Measurements from ENCODE around the gene MSGN1.

The MSGN1 gene

DNA sequence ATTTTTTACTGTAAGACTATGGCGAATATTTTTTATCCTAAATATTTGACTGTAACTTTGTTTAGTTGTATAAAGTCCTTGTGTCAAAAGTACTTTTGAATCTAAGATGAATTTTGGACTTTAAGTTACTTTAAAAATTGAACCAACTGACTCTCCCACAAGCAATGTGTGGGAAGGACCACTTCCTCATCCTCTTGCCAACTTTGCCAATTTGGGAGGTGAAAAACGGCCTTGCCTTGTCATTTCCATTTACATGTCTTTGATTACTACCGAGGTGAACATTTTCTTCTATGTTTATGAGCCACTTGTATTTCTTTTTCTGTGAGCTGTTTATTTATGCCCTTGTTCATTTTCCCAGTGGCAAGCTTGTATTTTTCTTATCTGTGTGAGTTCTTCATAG is 12.8 kb upstream of the MSGN1 start:
- no peak for ATAC-seq
- TF ChIP-seq CSDC2 (CRISPR knock-in tag; IDR thresholded peaks at IDR 0.05) (no peak), PPARA (CRISPR knock-in tag; IDR thresholded peaks at IDR 0.05; ENCODE audit: borderline replicate concordance) (no peak)

- no peak for ATAC-seq
These were observed 11.9 kb upstream of the MSGN1 start for GRCh38 chr2:17804358-17804757.

GRCh38 chr2:17805166-17805565 is 11.1 kb upstream of the MSGN1 start:
- no peak for ATAC-seq
- TF ChIP-seq ESRRG (CRISPR knock-in tag; IDR thresholded peaks at IDR 0.05) (no peak), CSRNP3 (CRISPR knock-in tag; IDR thresholded peaks at IDR 0.05) (no peak), SNAI2 (CRISPR knock-in tag; IDR thresholded peaks at IDR 0.05) (no peak), GLIS3 (CRISPR knock-in tag; IDR thresholded peaks at IDR 0.05) (no peak)
- TF ChIP-seq, protein P1, sequence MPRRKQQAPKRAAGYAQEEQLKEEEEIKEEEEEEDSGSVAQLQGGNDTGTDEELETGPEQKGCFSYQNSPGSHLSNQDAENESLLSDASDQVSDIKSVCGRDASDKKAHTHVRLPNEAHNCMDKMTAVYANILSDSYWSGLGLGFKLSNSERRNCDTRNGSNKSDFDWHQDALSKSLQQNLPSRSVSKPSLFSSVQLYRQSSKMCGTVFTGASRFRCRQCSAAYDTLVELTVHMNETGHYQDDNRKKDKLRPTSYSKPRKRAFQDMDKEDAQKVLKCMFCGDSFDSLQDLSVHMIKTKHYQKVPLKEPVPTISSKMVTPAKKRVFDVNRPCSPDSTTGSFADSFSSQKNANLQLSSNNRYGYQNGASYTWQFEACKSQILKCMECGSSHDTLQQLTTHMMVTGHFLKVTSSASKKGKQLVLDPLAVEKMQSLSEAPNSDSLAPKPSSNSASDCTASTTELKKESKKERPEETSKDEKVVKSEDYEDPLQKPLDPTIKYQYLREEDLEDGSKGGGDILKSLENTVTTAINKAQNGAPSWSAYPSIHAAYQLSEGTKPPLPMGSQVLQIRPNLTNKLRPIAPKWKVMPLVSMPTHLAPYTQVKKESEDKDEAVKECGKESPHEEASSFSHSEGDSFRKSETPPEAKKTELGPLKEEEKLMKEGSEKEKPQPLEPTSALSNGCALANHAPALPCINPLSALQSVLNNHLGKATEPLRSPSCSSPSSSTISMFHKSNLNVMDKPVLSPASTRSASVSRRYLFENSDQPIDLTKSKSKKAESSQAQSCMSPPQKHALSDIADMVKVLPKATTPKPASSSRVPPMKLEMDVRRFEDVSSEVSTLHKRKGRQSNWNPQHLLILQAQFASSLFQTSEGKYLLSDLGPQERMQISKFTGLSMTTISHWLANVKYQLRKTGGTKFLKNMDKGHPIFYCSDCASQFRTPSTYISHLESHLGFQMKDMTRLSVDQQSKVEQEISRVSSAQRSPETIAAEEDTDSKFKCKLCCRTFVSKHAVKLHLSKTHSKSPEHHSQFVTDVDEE (CRISPR knock-in tag; IDR thresholded peaks at IDR 0.05): no peak
- TF ChIP-seq, protein P2, sequence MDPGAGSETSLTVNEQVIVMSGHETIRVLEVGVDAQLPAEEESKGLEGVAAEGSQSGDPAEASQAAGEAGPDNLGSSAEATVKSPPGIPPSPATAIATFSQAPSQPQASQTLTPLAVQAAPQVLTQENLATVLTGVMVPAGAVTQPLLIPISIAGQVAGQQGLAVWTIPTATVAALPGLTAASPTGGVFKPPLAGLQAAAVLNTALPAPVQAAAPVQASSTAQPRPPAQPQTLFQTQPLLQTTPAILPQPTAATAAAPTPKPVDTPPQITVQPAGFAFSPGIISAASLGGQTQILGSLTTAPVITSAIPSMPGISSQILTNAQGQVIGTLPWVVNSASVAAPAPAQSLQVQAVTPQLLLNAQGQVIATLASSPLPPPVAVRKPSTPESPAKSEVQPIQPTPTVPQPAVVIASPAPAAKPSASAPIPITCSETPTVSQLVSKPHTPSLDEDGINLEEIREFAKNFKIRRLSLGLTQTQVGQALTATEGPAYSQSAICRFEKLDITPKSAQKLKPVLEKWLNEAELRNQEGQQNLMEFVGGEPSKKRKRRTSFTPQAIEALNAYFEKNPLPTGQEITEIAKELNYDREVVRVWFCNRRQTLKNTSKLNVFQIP (CRISPR knock-in tag; IDR thresholded peaks at IDR 0.05; ENCODE audit: borderline replicate concordance, low read depth): no peak

More at GRCh38 chr2:17804358-17804757, 11.9 kb upstream of the MSGN1 start:
- TF ChIP-seq GLIS3 (CRISPR knock-in tag; IDR thresholded peaks at IDR 0.05): no peak
- no peak for TF ChIP-seq PATZ1 (CRISPR knock-in tag; IDR thresholded peaks at IDR 0.05; ENCODE audit: borderline replicate concordance)
- no peak for TF ChIP-seq TCF4 (CRISPR knock-in tag; IDR thresholded peaks at IDR 0.05; ENCODE audit: borderline replicate concordance)
- no peak for TF ChIP-seq RARB (CRISPR knock-in tag; IDR thresholded peaks at IDR 0.05)
- TF ChIP-seq, protein P3, sequence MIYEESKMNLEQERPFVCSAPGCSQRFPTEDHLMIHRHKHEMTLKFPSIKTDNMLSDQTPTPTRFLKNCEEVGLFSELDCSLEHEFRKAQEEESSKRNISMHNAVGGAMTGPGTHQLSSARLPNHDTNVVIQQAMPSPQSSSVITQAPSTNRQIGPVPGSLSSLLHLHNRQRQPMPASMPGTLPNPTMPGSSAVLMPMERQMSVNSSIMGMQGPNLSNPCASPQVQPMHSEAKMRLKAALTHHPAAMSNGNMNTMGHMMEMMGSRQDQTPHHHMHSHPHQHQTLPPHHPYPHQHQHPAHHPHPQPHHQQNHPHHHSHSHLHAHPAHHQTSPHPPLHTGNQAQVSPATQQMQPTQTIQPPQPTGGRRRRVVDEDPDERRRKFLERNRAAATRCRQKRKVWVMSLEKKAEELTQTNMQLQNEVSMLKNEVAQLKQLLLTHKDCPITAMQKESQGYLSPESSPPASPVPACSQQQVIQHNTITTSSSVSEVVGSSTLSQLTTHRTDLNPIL (CRISPR knock-in tag; IDR thresholded peaks at IDR 0.05; ENCODE audit: low read depth): no peak
- no peak for TF ChIP-seq BACH2 (CRISPR knock-in tag; IDR thresholded peaks at IDR 0.05; ENCODE audit: borderline replicate concordance)
- TF ChIP-seq OSR1 (CRISPR knock-in tag; IDR thresholded peaks at IDR 0.05): no peak
- TF ChIP-seq ZC3H10 (CRISPR knock-in tag; IDR thresholded peaks at IDR 0.05): no peak
- no peak for TF ChIP-seq PPARA (CRISPR knock-in tag; IDR thresholded peaks at IDR 0.05; ENCODE audit: borderline replicate concordance)
- TF ChIP-seq ESRRG (CRISPR knock-in tag; IDR thresholded peaks at IDR 0.05): no peak
- no peak for TF ChIP-seq CSRNP3 (CRISPR knock-in tag; IDR thresholded peaks at IDR 0.05)
- TF ChIP-seq ZFP30 (CRISPR knock-in tag; IDR thresholded peaks at IDR 0.05): no peak
- TF ChIP-seq, protein P2 (CRISPR knock-in tag; IDR thresholded peaks at IDR 0.05; ENCODE audit: borderline replicate concordance, low read depth): no peak
- no peak for TF ChIP-seq ZNF70 (CRISPR knock-in tag; IDR thresholded peaks at IDR 0.05)
- no peak for TF ChIP-seq CSDC2 (CRISPR knock-in tag; IDR thresholded peaks at IDR 0.05)
- TF ChIP-seq, protein P1 (CRISPR knock-in tag; IDR thresholded peaks at IDR 0.05): no peak
